Neuronal stem cell (in vitro differentiated cells): ENCODE data around the gene EPB41L4B.

Experiments used
- DNase-seq: peaks from one replicate; pipeline ENCODE4 v3.0.0-alpha.2; 2013; ENCODE audit warnings: low spot score
- H2AFZ ChIP-seq: one replicate; pipeline ENCODE4 v1.6.1; 2013; ENCODE audit warnings: mild to moderate bottlenecking, low read length, inconsistent platforms
- H2AK5ac ChIP-seq: 2 replicates; pipeline ENCODE4 v1.6.1; 2013; ENCODE audit warnings: low read depth, mild to moderate bottlenecking, inconsistent platforms, low read length, moderate library complexity, mixed read lengths
- H2BK120ac ChIP-seq: 2 replicates; pipeline ENCODE4 v1.6.1; 2013; ENCODE audit warnings: low read depth, mild to moderate bottlenecking, inconsistent platforms, low read length, moderate library complexity, mixed read lengths
- H2BK12ac ChIP-seq: one replicate; pipeline ENCODE4 v1.6.1; 2013; ENCODE audit warnings: low read length, inconsistent platforms
- H2BK15ac ChIP-seq: 2 replicates; pipeline ENCODE4 v1.6.1; 2013; ENCODE audit warnings: mild to moderate bottlenecking, low read length, inconsistent platforms, mixed read lengths
- H2BK5ac ChIP-seq: one replicate; pipeline ENCODE4 v1.6.1; 2013; ENCODE audit warnings: inconsistent platforms, mild to moderate bottlenecking, low read length, moderate library complexity
- H3K14ac ChIP-seq: one replicate; pipeline ENCODE4 v1.6.1; 2013; ENCODE audit warnings: low read length, inconsistent platforms
- H3K18ac ChIP-seq: 2 replicates; pipeline ENCODE4 v1.6.1; 2013; ENCODE audit warnings: low read length, inconsistent platforms
- H3K23ac ChIP-seq: 2 replicates; pipeline ENCODE4 v1.6.1; 2013; ENCODE audit warnings: low read depth, mild to moderate bottlenecking, mixed read lengths, low read length, inconsistent platforms; ENCODE audit not compliant: poor library complexity
- H3K27ac ChIP-seq: replicated peaks from 3 replicates; pipeline ENCODE4 v1.5.1; 2013; ENCODE audit warnings: low read length, inconsistent platforms
- H3K27me3 ChIP-seq, 3 experiments: 2 replicates each; pipeline ENCODE4 v1.6.1; 2013; ENCODE audit warnings: low read length in 3 of 3, mild to moderate bottlenecking in 2 of 3, inconsistent platforms in 1 of 3, low read depth in 1 of 3, mixed read lengths in 1 of 3, moderate library complexity in 1 of 3; ENCODE audit not compliant: control insufficient read depth in 3 of 3, insufficient read depth in 3 of 3
- H3K36me3 ChIP-seq, 2 donors: replicated peaks in 1 of 2; 2 replicates each; pipeline ENCODE4 v1.6.1; 2013; ENCODE audit warnings: low read length in 2 of 2; ENCODE audit not compliant: control insufficient read depth in 2 of 2, insufficient read depth in 2 of 2
- H3K4ac ChIP-seq: 2 replicates; pipeline ENCODE4 v1.6.1; 2013; ENCODE audit warnings: inconsistent platforms, mild to moderate bottlenecking, low read length, moderate library complexity
- H3K4me1 ChIP-seq, 2 donors: 1 replicate in 1 of 2; 2 replicates in 1 of 2; pipeline ENCODE4 v1.6.1; 2013; ENCODE audit warnings: low read length in 2 of 2, low read depth in 1 of 2; ENCODE audit not compliant: control insufficient read depth in 2 of 2, insufficient read depth in 1 of 2
- H3K4me2 ChIP-seq: one replicate; pipeline ENCODE4 v1.6.1; 2013; ENCODE audit warnings: mild to moderate bottlenecking, low read length, inconsistent platforms; ENCODE audit not compliant: insufficient read depth, poor library complexity, severe bottlenecking
- H3K4me3 ChIP-seq, 2 donors: 2 replicates each; pipeline ENCODE4 v1.5.1; 2013; ENCODE audit warnings: low read length in 2 of 2, mild to moderate bottlenecking in 2 of 2, inconsistent platforms in 1 of 2, moderate library complexity in 1 of 2
- H3K79me1 ChIP-seq: one replicate; pipeline ENCODE4 v1.6.1; 2013; ENCODE audit warnings: low read depth, mild to moderate bottlenecking, inconsistent platforms, low read length, moderate library complexity
- H3K9ac ChIP-seq: one replicate; pipeline ENCODE4 v1.6.1; 2013; ENCODE audit warnings: mild to moderate bottlenecking, low read depth, low read length, inconsistent platforms; ENCODE audit not compliant: poor library complexity
- H3K9me3 ChIP-seq, 2 donors: replicated peaks in 1 of 2; 2 replicates each; pipeline versions ENCODE3 to v1.6.1; 2013; ENCODE audit warnings: low read length in 2 of 2, mild to moderate bottlenecking in 2 of 2, inconsistent platforms in 1 of 2, low read depth in 1 of 2, mixed read lengths in 1 of 2, moderate library complexity in 1 of 2; ENCODE audit not compliant: control insufficient read depth in 2 of 2, insufficient read depth in 1 of 2
- H4K8ac ChIP-seq: one replicate; pipeline ENCODE4 v1.6.1; 2013; ENCODE audit warnings: low read depth, mild to moderate bottlenecking, inconsistent platforms, low read length, moderate library complexity
- H4K91ac ChIP-seq: one replicate; pipeline ENCODE4 v1.6.1; 2013; ENCODE audit warnings: low read length, low read depth, mild to moderate bottlenecking, inconsistent platforms; ENCODE audit not compliant: poor library complexity
- WGBS, 2 donors: extraction: QIAGEN DNeasy Blood & Tissue Kit; methylation state at CpG; one replicate each; pipeline ENCODE4 v1.1.7; 2013; ENCODE audit warnings: missing lambda C conversion rate in 2 of 2, mixed read lengths in 1 of 2; ENCODE audit not compliant: insufficient read length in 2 of 2, insufficient replicate concordance in 1 of 2; ENCODE audit errors: extremely low coverage in 2 of 2; 5-methylcytosine and 5-hydroxymethylcytosine counted together

EPB41L4B gene

GRCh38 chr9:109134167-109134578, 186.7 kb downstream of the EPB41L4B start:
- Histone ChIP-seq H3K9ac (no peak overlapping the region), H2BK15ac (no peak overlapping the region), H3K4me2 (no peak overlapping the region), H3K27ac (no peak overlapping the region), H3K18ac (no peak overlapping the region), H4K91ac (no peak overlapping the region), H2BK5ac (no peak overlapping the region), H4K8ac (no peak overlapping the region), H3K36me3 (no peaks in the 10 kb centered on the region), H2BK120ac (no peak overlapping the region), H2BK12ac (no peak overlapping the region), H3K27me3 (peaks cover 0 to 8% (median 0%) of the 10 kb centered on the region in 3 experiments), H3K14ac (no peak overlapping the region), H3K4me1 (no peaks in the 10 kb centered on the region), H3K79me1 (no peaks in the 10 kb centered on the region), H2AFZ (no peak overlapping the region), H3K4me3 (no peak overlapping the region), H3K9me3 (no peaks in the 10 kb centered on the region), H2AK5ac (no peak overlapping the region), H3K4ac (no peak overlapping the region), H3K23ac (no peak overlapping the region)
- DNase-seq: no peak
- WGBS, 2 donors: no CpG with 5 or more reads among the region's 1 CpG

GRCh38 chr9:109133533-109133932, 187.3 kb downstream of the EPB41L4B start:
- Histone ChIP-seq H3K27me3 (peaks cover 0 to 8% (median 0%) of the 10 kb centered on the region in 3 experiments), H3K18ac (no peak overlapping the region), H3K4me1 (no peaks in the 10 kb centered on the region), H3K23ac (no peak overlapping the region), H2BK15ac (no peak overlapping the region), H3K27ac (no peak overlapping the region), H2AK5ac (no peak overlapping the region), H4K8ac (no peak overlapping the region), H3K9me3 (no peaks in the 10 kb centered on the region), H3K4ac (no peak overlapping the region), H2BK5ac (no peak overlapping the region), H3K9ac (no peak overlapping the region), H3K79me1 (no peaks in the 10 kb centered on the region), H3K4me3 (no peak overlapping the region), H3K36me3 (no peaks in the 10 kb centered on the region), H4K91ac (no peak overlapping the region), H2AFZ (no peak overlapping the region), H2BK12ac (no peak overlapping the region), H3K4me2 (no peak overlapping the region), H2BK120ac (no peak overlapping the region), H3K14ac (no peak overlapping the region)
- no CpG with 5 or more reads among the region's 2 CpGs for WGBS, 2 donors
- DNase-seq: no peak

- H3K9ac ChIP-seq: no peak overlapping the region
- H3K27me3 ChIP-seq: peaks cover 0 to 9% (median 0%) of the 10 kb centered on the region in 3 experiments
- H3K4ac ChIP-seq: no peak overlapping the region
- no peaks in the 10 kb centered on the region for H3K4me1 ChIP-seq
- H4K8ac ChIP-seq: no peak overlapping the region
- H3K4me3 ChIP-seq: no peak overlapping the region
- DNase-seq: no peak
- H2AFZ ChIP-seq: no peak overlapping the region
- no peaks in the 10 kb centered on the region for H3K9me3 ChIP-seq
- no peak overlapping the region for H2BK15ac ChIP-seq
- H4K91ac ChIP-seq: no peak overlapping the region
- no peak overlapping the region for H3K23ac ChIP-seq
- H2BK120ac ChIP-seq: no peak overlapping the region
- H3K14ac ChIP-seq: no peak overlapping the region
- H3K27ac ChIP-seq: no peak overlapping the region
- no peak overlapping the region for H2AK5ac ChIP-seq
- no peaks in the 10 kb centered on the region for H3K36me3 ChIP-seq
- no peak overlapping the region for H3K18ac ChIP-seq
- H3K4me2 ChIP-seq: no peak overlapping the region
- no peak overlapping the region for H2BK5ac ChIP-seq
- WGBS, 2 donors: no CpG with 5 or more reads among the region's 2 CpGs
- H2BK12ac ChIP-seq: no peak overlapping the region
- no peaks in the 10 kb centered on the region for H3K79me1 ChIP-seq
Measured at GRCh38 chr9:109132567-109133021, 188.3 kb downstream of the EPB41L4B start.

GRCh38 chr9:109129470-109130197, 191.2 kb downstream of the EPB41L4B start:
- Histone ChIP-seq H2BK12ac (no peak overlapping the region), H3K4me2 (no peak overlapping the region), H3K4me1 (no peaks in the 10 kb centered on the region), H2AK5ac (no peak overlapping the region), H2BK120ac (no peak overlapping the region), H3K18ac (no peak overlapping the region), H3K4ac (no peak overlapping the region), H3K27ac (no peak overlapping the region), H3K79me1 (no peaks in the 10 kb centered on the region), H2BK5ac (no peak overlapping the region), H4K91ac (no peak overlapping the region), H4K8ac (no peak overlapping the region), H3K14ac (no peak overlapping the region), H3K9me3 (no peaks in the 10 kb centered on the region), H3K27me3 (peaks cover 0 to 23% (median 0%) of the 10 kb centered on the region in 3 experiments), H3K4me3 (no peak overlapping the region), H2BK15ac (no peak overlapping the region), H3K9ac (no peak overlapping the region), H3K36me3 (no peaks in the 10 kb centered on the region), H3K23ac (no peak overlapping the region), H2AFZ (no peak overlapping the region)
- WGBS, 2 donors: no CpG with 5 or more reads among the region's 6 CpGs
- DNase-seq: no peak
